T1000 (cell line): ENCODE data around the gene PCDH18.
"Not testable (repeated sequence)": the region's sequence is repeated elsewhere in the genome, so short reads cannot be mapped to it uniquely, and the experiment has no call there.

Source experiments
- DNase-seq: peaks from one replicate; lab custom pipeline; 2025; ENCODE audit warnings: mixed read lengths; lab: John Stamatoyannopoulos, UW

Gene PCDH18

DNA sequence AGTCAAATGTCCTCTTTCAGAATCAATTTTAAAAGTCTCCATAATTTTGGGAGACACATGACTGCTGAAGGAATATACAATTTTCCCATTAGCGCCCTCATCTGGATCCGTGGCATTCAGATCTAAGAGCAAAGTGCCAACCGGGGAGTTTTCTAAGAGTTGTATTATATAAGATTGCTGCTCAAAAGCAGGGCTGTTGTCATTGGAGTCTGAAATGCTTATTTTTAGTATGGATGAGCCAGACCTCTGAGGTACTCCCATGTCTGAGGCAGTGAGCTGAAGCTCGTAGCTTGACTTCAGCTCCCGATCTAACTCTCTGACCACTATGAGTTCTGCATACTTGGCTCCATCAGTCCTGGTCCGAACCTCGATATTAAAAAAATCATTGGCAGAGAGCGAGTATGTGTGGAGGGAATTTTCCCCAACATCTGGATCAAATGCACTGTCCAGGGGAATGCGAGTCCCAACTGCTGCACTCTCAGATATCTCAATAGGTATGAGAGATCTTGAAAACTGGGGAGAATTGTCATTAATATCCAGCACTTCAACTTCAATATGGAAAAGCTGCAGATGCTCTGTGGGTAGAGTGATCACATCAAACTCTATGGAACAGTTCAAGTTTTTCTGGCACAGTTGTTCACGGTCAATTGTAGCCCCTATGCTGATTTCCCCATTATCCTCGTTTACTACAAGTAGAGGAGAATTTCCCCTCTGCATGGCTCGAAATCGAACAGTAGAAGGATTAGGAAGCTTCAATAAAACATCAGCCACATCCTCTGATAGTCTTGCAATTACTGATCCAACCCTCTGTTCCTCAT is 917 bp downstream of the PCDH18 start:
- DNase-seq = no peak

DNA sequence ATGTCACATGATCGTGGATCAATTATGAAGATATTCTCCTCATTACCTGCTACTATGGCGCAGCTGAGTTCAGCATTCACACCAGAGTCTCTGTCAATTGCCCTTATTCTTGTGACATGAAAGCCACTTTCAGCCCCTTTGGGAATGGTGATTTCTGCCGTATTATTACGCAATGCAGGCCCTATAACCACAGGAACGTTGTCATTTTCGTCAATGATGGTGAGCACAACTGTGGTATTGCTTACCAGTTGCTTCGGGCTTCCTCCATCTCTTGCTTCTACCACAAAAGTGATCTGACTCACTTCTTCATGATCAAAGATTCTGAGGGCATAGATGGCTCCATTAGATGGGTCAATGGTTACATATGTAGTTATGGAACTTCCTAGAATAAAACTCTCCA is 2.1 kb downstream of the PCDH18 start:
- DNase-seq = no peak

DNA sequence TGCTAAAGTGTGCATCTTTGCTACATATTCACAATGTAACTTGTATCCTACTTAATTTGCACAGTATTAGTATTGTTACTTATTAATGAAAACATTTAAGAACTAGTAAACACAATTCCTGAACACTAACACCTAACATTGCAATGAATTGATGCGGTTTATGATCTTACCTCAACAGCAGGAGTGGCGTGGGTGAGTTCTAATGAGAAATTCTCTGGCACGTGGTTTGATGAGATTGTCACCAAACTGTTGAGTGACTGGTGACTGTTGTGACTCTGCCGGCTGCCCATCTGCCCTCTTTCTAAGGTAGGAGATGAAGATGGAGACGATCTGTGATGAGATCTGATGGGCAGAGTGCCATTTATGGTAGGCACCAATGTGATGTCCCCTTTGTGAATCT is 2.9 kb downstream of the PCDH18 start:
- no peak for DNase-seq

DNA sequence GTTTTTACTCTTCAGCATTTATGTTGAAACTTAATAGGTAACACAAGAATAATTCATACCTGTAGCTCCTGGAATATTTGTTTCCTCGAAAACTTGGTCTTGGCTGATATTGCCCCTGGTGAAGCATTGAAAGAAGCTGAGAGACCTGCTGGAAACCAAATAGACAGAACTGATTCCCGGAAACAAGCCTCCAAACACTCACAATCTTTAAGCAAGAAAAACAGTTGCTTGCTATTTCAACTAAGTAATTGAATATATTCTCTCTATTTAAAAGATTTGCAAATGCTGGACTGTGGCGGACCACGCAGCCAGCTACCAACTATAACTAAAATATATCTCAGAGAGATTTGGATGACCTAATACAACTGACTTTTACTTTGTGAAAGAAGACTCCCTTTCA is 3.6 kb downstream of the PCDH18 start:
- no peak for DNase-seq

DNA sequence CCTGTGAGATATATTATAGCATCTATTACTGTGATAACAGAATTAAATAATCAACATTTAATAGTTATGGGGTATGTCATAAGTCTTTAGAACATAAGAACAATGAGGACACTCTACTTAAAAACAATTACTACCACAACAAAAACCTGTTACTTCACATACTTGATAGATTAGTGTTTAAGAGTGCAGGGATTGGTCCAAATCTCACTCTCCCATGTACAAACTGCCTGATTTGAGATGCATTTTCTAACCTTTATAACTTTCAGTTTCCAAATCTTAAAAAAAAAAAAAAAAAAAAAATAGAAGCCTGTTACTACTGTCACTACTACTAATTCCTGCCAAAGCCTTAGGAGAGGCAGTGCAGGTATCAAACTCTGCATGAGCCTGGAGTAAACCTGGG is 5.6 kb downstream of the PCDH18 start:
- no peak for DNase-seq

DNA sequence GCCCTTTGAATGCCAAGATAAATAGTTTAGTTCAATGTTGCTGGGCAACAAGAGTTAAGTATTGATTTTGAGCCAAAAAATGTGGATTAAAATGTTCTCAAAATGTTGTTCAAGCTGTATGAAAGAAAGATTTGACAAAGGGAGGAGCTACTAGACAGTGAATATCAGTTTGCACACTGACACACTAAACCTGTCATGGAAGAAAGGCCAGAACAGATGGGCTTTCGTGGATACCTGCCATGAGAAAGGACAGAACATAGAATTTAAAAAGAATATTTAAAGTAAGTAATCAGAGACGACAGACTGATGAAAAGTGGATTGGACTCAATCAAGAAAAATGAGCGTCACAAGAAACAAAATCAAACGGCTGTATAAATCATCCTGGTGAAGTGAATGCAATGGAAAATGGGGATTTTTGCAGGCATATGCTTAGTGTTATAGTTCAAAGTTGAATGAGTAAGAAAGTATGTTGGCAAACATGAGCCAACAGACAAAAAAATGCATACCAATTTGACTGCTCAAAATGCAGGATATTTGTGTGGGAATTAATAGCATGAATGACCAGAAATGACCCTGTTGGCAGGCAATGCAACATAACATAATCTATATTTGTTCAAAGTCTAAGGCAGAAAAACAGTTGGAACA is 7.4 kb downstream of the PCDH18 start:
- DNase-seq = no peak

DNA sequence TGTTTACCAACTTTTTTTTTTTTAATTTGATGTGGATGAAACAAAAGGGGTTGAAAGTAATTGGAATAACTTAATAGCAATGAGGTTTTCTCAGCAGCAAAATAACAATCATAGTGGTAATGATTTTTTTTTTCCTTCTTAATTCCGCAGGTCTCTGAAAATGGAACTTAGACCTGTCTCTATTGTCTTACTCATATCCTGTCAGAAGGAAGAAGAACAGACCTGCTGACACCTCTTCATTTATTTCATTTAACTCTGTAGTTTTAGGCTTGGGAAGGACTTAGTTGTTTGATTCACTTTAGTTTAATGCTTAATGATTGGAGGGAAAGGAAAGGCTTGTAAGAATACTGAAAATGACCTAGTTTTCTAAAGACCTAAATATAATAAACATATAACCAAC is 9.0 kb downstream of the PCDH18 start:
- DNase-seq = no peak

DNA sequence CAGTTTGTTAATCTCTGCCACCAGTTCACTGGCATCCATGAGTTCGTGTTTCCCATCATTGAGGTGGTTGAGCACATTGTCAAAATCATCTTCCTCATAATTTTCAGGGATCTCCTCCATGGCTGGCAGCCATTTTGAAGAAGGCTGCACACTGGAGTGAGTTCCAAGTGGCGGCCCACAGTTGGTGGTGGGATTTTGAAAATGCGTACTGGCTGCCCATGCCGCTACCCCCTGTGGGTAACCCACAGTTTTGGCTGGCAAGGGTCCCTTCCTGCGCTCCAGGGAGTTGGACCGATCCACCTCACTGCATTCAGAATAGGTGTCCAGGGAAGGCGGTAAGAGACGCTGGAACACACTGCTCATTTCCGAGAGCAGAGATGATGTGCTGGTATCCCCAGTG is 11.2 kb downstream of the PCDH18 start:
- DNase-seq = no peak

DNA sequence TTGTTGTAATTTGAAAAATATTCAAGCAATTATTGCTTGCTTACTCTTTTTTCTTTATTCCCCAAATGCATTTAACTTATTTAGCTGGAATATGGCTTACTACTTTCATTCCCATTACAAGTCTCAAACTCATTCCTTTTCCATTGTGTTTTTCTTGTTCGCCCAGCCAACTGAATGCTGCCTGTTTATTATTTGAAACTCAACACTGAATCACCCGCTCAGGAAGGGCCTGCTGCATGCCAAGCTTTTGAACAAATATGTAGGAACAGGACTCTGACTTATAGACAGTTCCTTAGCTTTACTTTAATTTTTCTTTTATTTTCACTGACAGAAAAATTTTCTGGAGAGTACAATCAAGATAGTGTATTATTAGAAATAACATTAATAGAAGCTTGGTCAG is 12.9 kb downstream of the PCDH18 start:
- DNase-seq = no peak

DNA sequence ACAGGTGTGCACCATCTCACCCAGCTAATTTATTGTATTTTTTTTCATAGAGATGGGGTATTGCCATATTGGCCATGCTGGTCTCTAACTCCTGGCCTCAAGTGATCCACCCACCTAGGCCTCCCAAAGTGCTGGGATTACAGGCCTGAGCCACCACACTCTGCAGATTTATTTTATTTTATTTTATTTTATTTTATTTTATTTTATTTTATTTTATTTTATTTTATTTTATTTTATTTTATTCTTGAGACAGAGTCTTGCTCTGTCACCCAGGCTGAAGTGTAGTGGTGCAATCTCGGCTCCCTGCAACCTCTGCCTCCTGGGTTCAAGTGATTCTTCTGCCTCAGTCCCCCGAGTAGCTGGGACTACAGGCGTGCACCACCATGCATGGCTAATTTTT is 15.0 kb downstream of the PCDH18 start:
- DNase-seq = not testable (repeated sequence)

DNA sequence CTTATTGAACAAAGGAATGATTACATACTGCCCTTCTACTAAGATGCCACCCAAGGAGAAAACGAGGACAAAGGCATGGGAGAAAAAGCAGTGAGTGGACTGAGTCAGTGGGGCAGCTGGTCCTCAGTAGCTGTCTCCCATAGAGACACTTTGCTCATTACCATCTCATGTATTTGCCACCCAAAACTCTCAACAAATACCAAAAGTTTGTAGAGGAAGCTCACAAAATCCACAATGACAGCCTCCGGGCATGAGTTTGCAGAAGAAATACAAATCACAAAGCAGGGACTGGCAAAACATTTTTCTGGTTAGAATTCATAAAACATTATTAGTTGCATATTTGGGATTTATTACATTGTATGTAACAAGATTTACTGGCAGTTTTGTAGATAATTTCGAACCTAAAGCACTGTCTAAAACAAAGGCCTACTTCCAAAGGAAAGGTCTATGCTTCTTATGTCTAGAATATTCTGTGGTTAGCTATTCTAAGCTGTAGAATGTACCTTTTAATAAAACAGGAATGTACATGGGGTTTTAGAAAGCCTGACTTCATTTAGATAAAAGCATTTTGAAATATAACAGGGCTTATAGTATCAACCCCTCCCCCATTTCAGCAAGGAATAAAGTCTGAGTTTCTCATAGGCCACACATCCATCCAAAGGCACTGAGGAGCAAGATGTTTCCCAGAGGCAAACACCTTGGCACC is 17.7 kb downstream of the PCDH18 start:
- no peak for DNase-seq

DNA sequence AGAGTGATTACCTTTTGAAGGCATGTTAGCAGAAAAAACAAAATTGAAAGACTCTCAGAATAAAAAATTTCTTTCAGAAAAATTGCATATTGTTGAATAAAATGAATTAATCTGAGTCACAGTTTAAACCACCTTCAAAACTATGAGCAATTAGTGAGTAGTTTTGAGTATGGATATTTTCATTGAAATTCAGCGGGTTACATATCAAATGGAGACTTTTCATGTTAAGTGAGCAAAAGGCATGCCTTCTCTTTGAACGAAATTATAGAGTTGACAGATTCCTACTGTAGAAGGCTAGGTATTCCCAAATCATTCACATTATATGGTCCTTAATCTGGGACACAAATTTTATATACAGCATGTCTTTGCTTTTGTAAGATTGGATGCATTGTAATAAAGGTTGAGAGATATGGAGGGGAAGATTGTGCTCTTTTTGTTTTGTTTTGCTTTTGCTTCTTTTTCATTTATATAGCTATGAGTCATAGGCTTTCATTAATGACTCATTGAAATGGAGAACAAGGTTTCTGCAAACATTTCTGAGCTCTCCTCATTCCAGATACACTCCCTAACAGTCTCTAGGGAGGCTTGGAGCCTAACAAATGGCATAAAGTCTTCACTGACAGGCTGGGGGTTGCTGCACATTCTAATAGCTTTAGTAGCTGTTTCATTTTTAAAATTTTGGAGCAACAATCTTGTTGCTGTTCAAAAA is 21.6 kb downstream of the PCDH18 start:
- no peak for DNase-seq

DNA sequence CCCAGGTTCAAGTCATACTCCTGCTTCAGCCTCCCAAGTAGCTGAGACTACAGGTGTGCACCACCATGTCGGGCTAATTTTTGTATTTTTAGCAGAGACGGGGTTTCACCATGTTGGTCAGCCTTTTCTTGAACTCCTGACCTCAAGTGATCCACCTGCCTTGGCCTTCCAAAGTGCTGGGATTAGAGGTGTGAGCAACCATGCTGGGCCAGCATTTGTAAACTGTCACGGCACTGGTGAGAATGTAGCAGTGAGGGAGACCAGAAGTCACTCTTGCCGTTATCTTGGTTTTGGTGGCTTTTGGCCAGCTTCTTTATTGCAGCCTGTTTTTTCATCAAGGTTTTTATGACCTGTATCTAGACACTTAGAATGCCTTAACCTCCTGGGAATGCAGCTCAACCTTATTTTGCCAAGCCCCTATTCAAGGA is 22.4 kb downstream of the PCDH18 start:
- DNase-seq = no peak

DNA sequence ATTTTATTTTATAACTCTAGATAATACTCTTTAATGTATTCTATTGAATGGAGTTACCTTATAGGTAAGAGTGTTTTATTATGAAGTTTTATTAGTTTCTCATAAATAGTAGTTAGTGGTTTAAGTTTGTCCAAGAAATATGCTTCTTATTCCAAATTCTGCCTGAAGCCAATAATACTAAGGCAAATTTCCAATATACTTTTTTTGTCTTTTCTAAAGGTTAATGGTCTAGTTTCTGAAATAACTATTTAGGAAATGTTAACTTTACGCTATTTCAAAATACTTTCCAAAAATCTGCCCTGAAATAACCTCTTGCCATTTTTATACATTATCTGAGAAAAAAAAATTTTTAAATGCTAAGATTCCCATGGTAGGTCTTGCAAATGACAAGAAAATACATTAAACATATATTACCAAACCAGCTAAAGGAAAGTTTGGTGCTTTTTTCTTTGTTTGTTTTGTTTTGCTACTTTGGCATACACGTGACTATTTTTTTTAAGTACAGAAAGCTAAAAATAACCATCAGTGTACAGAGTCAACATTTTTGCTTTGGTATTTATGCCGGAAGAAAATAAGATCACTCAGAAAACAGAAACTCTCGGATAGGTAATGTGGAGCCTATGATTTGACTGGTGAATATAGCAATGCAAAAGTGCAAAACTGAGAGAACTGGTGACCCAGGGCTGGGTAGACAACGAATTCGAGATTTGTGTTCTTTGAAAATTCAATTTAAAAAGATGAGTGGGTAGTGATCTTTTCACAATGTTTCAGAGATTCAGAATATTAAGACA is 29.8 kb downstream of the PCDH18 start:
- DNase-seq = no peak

DNA sequence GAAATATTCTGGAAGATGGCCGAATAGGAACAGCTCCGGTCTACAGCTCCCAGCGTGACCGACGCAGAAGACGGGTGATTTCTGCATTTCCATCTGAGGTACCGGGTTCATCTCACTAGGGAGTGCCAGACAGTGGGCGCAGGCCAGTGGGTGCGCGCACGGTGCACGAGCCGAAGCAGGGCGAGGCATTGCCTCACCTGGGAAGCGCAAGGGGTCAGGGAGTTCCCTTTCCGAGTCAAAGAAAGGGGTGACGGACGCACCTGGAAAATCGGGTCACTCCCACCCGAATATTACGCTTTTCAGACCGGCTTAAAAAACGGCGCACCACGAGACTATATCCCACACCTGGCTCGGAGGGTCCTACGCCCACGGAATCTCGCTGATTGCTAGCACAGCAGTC is 36.0 kb downstream of the PCDH18 start:
- DNase-seq = not testable (repeated sequence)

DNA sequence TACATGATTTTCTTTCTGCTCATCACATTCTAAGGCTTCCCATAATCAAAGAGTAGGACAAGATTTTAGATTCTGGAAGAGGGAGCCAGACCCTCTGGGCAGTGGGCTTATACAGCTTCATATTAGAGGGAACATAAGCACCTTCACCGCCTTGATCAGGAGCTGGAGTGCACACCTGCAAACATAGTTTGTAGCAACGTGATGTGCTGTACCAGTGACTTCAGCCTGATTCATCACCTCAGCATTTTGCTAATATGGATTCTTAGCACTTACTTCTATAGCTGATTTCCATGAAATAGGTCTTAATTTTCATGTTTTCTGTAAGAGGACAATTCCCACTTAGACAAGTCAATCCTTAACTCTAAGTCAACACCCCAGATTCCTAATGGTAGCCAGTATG is 36.7 kb downstream of the PCDH18 start:
- DNase-seq = no peak

DNA sequence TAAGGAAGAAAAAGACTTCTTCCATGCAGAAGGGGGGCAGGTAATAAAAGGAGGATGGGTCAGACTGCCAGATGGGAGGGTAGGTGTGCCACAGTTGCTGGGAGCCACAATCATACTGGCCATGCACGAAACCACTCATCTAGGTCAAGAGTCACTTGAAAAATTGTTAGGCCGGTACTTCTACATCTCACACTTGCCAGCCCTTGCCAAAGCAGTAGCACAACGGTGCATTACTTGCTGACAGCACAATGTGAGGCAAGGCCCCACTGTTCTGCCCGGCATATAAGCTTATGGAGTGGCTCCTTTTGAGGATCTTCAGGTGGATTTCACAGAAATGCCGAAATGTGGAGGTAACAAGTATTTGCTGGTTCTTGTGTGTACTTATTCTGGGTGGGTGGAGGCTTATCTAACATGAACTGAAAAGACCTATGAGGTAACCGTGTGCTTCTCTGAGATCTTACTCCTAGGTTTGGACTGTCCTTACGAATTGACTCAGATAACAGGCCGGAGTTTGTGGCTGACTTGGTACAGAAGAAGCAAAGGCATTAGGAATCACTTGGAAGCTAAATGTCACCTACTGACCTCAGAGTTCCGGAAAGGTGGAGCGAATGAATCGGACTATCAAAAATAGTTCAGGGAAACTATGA is 48.9 kb downstream of the PCDH18 start:
- DNase-seq = not testable (repeated sequence)

DNA sequence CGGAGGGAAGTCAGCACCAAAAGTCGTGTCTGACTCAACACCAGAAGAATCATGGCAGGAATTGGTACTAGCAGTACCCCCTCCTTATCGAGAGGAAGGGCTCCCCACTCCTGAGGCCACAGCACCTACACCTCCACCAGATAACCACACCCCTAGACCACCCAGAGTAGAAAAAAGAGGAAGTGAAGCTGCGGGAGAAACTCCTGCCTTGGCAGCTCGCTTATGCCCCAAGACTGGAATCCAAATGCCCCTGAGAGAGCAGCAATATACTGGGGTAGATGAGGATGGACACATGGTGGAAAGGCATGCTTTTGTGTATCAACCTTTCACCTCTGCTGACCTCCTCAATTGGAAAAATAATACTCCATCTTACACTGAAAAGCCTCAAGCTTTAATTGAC is 52.6 kb downstream of the PCDH18 start:
- DNase-seq = not testable (repeated sequence)

DNA sequence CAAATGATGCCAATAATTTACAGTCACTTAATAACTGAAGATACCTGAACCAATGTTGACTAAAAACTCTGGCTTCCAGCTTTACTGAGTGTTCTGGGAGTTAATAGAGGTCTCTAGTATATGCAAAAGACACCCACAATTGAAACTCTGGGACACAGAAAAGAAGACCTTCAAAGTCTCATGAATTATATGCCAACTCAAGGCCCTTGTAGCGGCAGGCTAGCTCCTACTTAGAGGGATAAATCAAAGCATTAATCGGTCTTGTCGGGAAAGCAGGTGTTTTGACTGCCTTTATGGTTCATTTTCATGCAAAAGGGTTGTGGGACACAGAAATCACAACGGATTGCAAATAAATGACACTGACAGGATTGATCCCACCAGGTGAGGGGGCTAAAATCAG is 55.9 kb downstream of the PCDH18 start:
- no peak for DNase-seq

DNA sequence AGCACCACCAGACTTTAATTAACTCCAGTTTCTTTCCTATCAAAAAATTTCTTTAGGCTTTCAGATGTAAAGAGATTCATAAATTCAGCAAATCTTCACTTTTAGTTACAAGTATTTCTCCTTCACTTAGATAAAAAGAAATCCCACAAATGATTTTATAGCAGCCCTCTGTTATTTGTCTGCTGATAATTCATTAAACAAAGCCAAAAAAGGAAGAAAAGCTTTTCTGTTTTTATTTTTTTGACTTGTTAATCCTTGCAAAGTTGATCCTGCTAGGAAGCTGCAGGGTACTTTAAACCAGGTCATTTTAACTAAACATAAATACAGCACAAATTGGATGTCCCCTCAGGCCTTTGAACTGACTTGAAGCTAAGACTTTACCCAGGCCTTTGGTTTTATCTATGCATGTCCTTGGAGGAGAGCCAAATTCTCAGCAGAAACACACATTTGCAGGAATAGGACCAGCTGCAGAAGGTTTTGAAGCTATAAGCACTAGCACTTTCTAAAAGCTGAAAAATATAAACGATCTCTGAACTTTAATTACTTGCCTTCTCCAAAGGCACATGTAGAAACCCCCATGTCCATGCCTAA is 57.5 kb downstream of the PCDH18 start:
- peak; percentile 8 for DNase-seq

DNA sequence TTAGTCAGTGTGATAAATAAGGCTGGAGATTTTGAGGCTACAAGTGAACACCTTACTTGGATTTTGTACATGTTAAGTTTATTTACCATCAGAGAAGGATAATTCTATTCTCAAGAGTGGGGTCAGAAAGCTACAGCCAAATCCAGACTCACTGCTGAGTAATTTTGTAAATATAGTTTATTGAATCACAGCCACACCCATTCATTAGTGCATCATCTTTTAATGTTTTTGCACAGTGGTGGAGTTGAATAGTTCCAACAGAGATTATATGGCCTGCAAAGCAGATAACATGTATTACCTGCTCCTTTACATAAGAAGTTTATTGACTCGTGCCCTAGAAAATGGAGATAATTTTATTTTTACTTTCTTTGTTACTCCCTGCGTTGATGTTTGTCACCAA is 60.4 kb downstream of the PCDH18 start:
- no peak for DNase-seq
